Anterior cingulate cortex (tissue), 58 donors: Measurements from ENCODE around the gene NR2F1.
"Not testable (repeated sequence)": the region's sequence is repeated elsewhere in the genome, so short reads cannot be mapped to it uniquely, and the experiment has no call there.

Experiments used
- DNase-seq, 58 donors: peaks; one replicate each; lab custom pipeline; 2025; lab: John Stamatoyannopoulos, UW

Gene NR2F1

GRCh38 chr5:93582677-93583438 is at the start of gene NR2F1:
Gene NR2F1 (plus strand): TSS chr5:93583222. CDS start chr5:93585024, 1,802 bp downstream.
- DNase-seq: peak in 50 of 58 donors; percentile 30 to 84 (median 68)

DNA sequence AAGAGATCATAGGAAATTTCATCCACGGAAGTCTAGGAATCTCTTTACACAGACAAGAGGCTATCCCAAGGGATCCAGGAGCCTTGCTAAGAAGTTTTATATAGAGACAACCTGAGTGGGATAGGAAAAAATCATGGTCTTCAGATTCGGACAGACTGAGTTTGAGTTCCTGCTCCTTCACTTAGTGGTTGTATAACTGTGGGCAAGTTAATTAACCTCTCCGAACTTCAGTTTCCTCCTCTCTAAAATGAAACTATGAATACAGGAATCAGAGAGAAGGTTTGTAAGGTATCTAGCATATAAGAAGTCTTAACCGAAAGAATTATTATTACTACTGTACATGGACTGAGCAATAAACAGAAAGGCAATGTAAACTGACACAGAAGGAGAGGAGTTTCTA is 37.1 kb upstream of the NR2F1 start:
- no peak for DNase-seq

GRCh38 chr5:93549594-93549993 is 33.4 kb upstream of the NR2F1 start:
- DNase-seq: not testable (repeated sequence)

- DNase-seq: no peak
These were observed 25.9 kb upstream of the NR2F1 start for GRCh38 chr5:93557021-93557604.

DNA sequence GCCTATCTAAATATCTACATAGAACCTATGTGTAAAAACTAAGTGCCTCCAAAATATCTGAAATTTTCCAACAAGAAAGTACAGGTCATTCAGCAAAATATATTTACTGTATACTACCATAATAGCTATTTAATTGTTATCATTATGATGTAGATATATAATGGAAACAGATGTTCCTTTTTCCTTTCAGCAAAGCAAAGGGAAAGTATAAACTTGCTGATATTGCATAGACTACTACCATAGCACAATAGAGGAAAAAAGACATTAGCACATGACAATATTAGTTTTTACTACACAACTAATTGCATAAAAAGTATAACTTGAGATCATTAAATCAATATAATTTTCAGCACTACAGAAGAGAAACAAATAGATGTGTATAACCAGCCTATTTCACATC is 16.9 kb upstream of the NR2F1 start:
- DNase-seq: no peak

- no peak for DNase-seq
These were observed 15.6 kb upstream of the NR2F1 start for GRCh38 chr5:93567424-93567823.

DNA sequence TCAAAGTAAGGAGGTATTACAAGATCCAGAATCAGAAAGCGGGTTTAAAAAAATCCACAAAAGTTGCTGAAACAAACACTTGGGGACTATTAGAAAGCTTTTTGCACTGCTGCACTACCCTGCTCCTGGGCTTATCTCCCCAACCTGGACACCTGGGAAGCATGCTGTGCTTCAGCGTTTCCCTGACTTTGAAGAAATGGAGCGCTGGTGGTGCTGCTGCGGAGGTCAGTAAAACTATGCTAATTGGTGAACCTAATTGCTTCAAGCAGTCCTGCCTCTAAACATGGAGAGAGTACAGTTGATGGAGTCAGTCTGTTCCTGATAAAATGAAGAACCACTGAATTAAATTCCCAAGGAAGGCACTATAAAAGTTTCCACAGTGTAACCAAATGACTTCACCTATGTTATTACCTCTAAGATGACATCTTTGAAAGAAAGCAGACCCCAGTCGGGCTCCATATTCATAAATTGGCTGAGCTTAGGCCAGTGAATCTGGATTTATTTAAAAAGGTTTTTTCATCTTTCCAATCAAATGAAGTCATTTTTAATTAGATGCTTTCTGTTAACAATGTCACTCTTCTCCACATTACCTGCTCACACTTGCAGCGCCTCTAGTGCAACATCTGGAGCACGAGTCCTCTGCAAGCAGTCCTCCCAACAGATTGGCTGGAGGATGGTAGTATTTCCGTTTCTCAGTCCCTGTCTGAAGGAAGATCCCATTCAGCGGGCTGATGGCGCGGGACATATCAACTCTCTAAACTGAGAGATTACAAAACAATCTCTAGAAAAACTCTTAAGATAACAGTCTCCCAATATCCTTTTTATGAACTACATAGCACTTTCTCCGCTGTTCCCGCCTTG is 13.5 kb upstream of the NR2F1 start:
- DNase-seq: no peak

DNA sequence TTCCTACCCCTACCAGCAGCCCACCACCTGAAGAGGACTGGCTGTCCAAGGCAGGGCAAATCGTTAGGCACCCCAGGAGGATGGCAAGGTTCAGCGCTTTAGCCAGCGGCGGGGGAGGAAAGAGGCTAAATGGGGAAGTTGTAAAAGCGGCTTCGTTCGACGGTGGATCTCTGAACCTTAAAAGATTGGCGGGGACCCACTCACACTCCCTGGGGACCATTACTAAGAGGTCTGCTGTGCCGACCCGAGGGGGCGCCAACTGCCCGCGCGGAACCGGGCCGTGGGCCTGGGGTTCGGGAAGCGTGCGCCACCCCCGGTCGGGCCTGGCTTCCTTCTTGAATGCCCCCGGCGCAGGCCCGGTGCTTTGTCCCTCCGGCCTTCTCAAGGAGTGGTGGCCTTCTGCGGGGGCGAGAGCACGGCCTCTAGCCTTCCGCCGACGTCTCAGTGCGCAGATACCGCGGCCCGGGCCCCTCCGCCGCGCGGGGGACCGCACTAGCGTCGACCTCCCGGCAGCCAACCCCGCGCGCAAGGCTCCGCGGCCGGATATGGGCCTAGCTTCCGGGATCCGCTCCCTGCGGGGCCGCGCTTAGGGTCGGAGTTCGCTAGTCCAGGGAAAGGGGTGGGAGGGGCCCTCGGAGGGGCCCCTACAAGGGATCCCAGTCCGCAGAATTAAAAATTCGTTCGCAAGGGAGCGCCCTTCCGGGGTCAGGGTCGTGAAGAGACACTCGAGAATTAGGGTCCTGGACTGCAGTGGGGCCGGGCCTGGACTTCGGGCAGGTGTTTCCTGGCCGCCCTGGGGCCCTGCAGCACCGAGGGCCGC is 12.5 kb upstream of the NR2F1 start:
- DNase-seq: no peak

GRCh38 chr5:93571114-93571949 is 11.7 kb upstream of the NR2F1 start:
- DNase-seq: no peak

- DNase-seq: no peak
These were observed 10.9 kb upstream of the NR2F1 start for GRCh38 chr5:93572101-93572607.

DNA sequence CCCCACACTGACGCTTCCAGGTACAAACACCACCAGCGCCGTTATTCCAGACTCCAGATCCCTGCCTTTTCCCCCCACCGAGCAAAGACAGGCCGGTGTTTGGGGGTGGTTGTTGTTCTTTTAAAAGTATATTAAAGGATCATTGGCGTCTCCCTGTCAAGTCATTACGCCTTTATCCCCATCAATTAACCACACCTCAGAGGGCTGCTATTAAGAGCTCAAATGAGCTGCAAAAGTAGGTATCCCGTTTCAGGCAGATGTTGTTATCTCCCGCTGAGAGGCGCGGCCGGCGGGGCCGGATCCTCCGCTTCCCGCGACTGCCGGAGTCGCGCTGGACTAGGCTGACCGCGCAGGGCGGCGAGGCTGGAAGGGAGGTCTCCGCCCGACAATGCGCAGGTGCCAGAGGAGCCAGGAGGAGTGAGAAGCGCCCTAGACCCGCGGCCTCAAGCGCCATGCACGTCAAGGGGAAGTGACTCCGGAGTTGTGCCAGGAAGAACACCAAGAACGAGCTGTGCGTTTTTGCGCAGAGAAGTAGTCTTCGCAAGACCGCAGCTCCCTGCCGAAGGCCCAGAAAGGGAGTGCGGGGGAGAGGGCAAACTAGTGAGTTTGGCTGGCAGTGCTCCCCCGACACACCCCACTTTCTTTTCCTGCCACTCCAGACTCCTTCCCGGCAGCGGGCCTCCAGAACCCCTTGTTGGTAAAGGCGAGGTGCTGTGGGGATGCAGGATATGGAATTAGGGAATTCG is 10.2 kb upstream of the NR2F1 start:
- peak in 1 of 58 donors; percentile 35 for DNase-seq

GRCh38 chr5:93573354-93574351 is 9.4 kb upstream of the NR2F1 start:
- DNase-seq: no peak

- no peak for DNase-seq
These were observed 8.3 kb upstream of the NR2F1 start for GRCh38 chr5:93574491-93575305.

DNA sequence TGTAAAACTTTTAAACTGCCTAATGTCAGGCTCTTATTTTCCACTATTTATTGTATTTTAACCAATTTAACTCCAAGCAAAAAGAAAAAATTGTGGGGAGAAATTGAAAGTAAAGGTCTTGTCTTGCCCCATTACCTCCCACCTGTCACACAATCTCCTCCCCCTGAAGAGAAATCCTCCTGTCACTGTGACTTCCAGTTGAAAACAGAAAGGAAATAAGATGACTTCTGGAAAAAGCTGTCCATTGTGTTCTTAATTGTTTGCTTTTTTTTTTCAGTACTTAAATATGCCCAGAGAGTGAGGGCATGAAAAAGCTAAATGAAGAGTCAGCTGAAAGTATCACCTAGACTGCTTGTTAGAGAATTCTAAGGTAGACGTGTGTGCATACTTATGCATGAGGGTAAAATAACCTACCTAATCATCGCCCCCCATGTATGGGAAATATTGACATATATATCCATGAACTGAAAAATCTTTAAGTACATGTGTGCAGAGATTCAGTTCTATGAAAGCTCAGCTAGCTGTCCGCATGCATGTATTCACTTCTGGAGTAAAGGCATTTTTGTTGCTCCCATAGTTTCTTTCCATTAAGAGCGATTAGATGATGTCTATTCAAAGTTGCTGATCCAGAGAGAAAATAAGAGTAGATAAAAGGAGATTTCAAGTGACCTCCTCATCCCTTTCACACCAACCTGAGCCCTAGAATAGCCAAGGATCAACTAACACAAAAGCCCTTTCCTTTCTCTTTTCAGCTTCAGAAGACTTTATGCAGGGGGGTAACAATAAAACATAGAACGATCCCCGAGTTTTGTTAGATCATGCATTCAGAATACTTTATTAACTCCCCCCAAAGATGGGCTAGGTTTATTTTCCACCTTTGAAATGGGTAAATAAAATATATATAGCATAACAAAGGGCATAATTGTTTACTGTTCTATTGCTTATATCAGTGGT is 7.3 kb upstream of the NR2F1 start:
- no peak for DNase-seq
